ENCODE measurements around the gene TSPAN31.

The TSPAN31 gene

GRCh38 chr12:57698414-57698813 lies 46.4 kb upstream of the TSPAN31 start:
- peaks cover 8% of the 10 kb centered on the region for H3K4me1 ChIP-seq (ENCODE audit: control insufficient read depth, low read length)
- H3K9me2 ChIP-seq (replicated peaks; ENCODE audit: control insufficient read depth, low read length): no peaks in the 10 kb centered on the region
- no peaks in the 10 kb centered on the region for H3K27me3 ChIP-seq (ENCODE audit: control insufficient read depth, low read length)
- no peak overlapping the region for H3K4me3 ChIP-seq (ENCODE audit: low read length)
- H3K79me2 ChIP-seq (ENCODE audit: control insufficient read depth, low read length): peaks cover 12% of the 10 kb centered on the region
- H3K4me2 ChIP-seq (ENCODE audit: low read length): no peak overlapping the region
- no peaks in the 10 kb centered on the region for H3F3A ChIP-seq (ENCODE audit: control insufficient read depth, insufficient read depth)
- no peaks in the 10 kb centered on the region for H3K9me3 ChIP-seq (ENCODE audit: control insufficient read depth, insufficient read depth, low read length)
- H3K36me3 ChIP-seq (ENCODE audit: control insufficient read depth, low read length): peaks cover 42% of the 10 kb centered on the region
- no peaks in the 10 kb centered on the region for H4K20me1 ChIP-seq (ENCODE audit: control insufficient read depth, insufficient read depth, low read depth, low read length)
- no peak overlapping the region for H3K27ac ChIP-seq (ENCODE audit: low read depth, low read length)
- TF ChIP-seq CTCF (IDR thresholded peaks at IDR 0.05; ENCODE audit: low read depth, low read length, poor library complexity, severe bottlenecking): no peak
- no peak for TF ChIP-seq EZH2phosphoT487 (IDR thresholded peaks at IDR 0.05; ENCODE audit: borderline replicate concordance, low read length)

GRCh38 chr12:57700317-57700716 lies 44.5 kb upstream of the TSPAN31 start:
- TF ChIP-seq CTCF (IDR thresholded peaks at IDR 0.05; ENCODE audit: low read depth, low read length, poor library complexity, severe bottlenecking) (no peak), EZH2phosphoT487 (IDR thresholded peaks at IDR 0.05; ENCODE audit: borderline replicate concordance, low read length) (no peak)
- H3K36me3 ChIP-seq (ENCODE audit: control insufficient read depth, low read length): peaks cover 52% of the 10 kb centered on the region
- no peaks in the 10 kb centered on the region for H3K9me2 ChIP-seq (replicated peaks; ENCODE audit: control insufficient read depth, low read length)
- no peak overlapping the region for H3K27ac ChIP-seq (ENCODE audit: low read depth, low read length)
- no peak overlapping the region for H3K4me2 ChIP-seq (ENCODE audit: low read length)
- H3K27me3 ChIP-seq (ENCODE audit: control insufficient read depth, low read length): no peaks in the 10 kb centered on the region
- no peaks in the 10 kb centered on the region for H3K4me1 ChIP-seq (ENCODE audit: control insufficient read depth, low read length)
- peaks cover 8% of the 10 kb centered on the region; the same call in 1 of the 2 replicates for H3K9me3 ChIP-seq (ENCODE audit: control insufficient read depth, insufficient read depth, low read length)
- H3F3A ChIP-seq (ENCODE audit: control insufficient read depth, insufficient read depth): no peaks in the 10 kb centered on the region
- no peak overlapping the region for H3K4me3 ChIP-seq (ENCODE audit: low read length)
- no peaks in the 10 kb centered on the region for H4K20me1 ChIP-seq (ENCODE audit: control insufficient read depth, insufficient read depth, low read depth, low read length)
- no peaks in the 10 kb centered on the region for H3K79me2 ChIP-seq (ENCODE audit: control insufficient read depth, low read length)

- H3K4me1 ChIP-seq (ENCODE audit: control insufficient read depth, low read length): no peaks in the 10 kb centered on the region
- H3K9me3 ChIP-seq (ENCODE audit: control insufficient read depth, insufficient read depth, low read length): peaks cover 8% of the 10 kb centered on the region; the same call in 1 of the 2 replicates
- H3K27ac ChIP-seq (ENCODE audit: low read depth, low read length): no peak overlapping the region
- TF ChIP-seq EZH2phosphoT487 (IDR thresholded peaks at IDR 0.05; ENCODE audit: borderline replicate concordance, low read length): no peak
- no peak for TF ChIP-seq CTCF (IDR thresholded peaks at IDR 0.05; ENCODE audit: low read depth, low read length, poor library complexity, severe bottlenecking)
- no peak overlapping the region for H3K4me3 ChIP-seq (ENCODE audit: low read length)
- H3K36me3 ChIP-seq (ENCODE audit: control insufficient read depth, low read length): peaks cover 39% of the 10 kb centered on the region
- no peaks in the 10 kb centered on the region for H3K9me2 ChIP-seq (replicated peaks; ENCODE audit: control insufficient read depth, low read length)
- H3K4me2 ChIP-seq (ENCODE audit: low read length): no peak overlapping the region
- no peaks in the 10 kb centered on the region for H3K27me3 ChIP-seq (ENCODE audit: control insufficient read depth, low read length)
- no peaks in the 10 kb centered on the region for H4K20me1 ChIP-seq (ENCODE audit: control insufficient read depth, insufficient read depth, low read depth, low read length)
- H3K79me2 ChIP-seq (ENCODE audit: control insufficient read depth, low read length): no peaks in the 10 kb centered on the region
- H3F3A ChIP-seq (ENCODE audit: control insufficient read depth, insufficient read depth): 0 out of 2 replicates have a peak, but pooled peaks cover 2% of the 10 kb centered on the region
These were observed 37.6 kb upstream of the TSPAN31 start for GRCh38 chr12:57707250-57707649.

All from DOHH2 (cell line).